Calu3 (cell line): ENCODE data around the gene BBS4. TPM values are rescaled to one million over a fixed set of nuclear protein-coding genes. Genes with fewer than 3 reads are reported as not detected.
A peak's percentile ranks its signal among the peaks of the same experiment; 100 is the strongest.

Source experiments
- BruUV-seq: library from RNA; stranded (reverse); fragments of 400-500 nt; replicated peaks from 2 replicates; lab custom pipeline; 2021; lab: Mats Ljungman, UMichigan
- CTCF ChIA-PET: fragments of 300-600 bp; sonication (Branson Sonifier 250); formaldehyde crosslinking; loops from one replicate; lab custom pipeline; 2022; ENCODE audit warnings: antibody characterized with exemption; lab: Charles Lee
- DNase-seq: peaks from one replicate; pipeline ENCODE4 v3.0.0; 2022
- H3K27ac Mint-ChIP-seq: one replicate; pipeline ENCODE4 v1.8.0; 2022; ENCODE audit warnings: mixed read lengths; ENCODE audit not compliant: unreplicated experiment
- H3K27me3 Mint-ChIP-seq: one replicate; pipeline ENCODE4 v1.8.0; 2022; ENCODE audit warnings: mixed read lengths; ENCODE audit not compliant: unreplicated experiment
- H3K36me3 Mint-ChIP-seq: one replicate; pipeline ENCODE4 v1.8.0; 2022; ENCODE audit warnings: mild to moderate bottlenecking, moderate library complexity, mixed read lengths; ENCODE audit not compliant: insufficient read depth, unreplicated experiment
- H3K4me1 Mint-ChIP-seq: one replicate; pipeline ENCODE4 v1.8.0; 2022; ENCODE audit warnings: mild to moderate bottlenecking, low read depth, mixed read lengths; ENCODE audit not compliant: unreplicated experiment
- H3K4me3 Mint-ChIP-seq: one replicate; pipeline ENCODE4 v1.8.0; 2022; ENCODE audit warnings: mild to moderate bottlenecking, low read depth, moderate library complexity, mixed read lengths; ENCODE audit not compliant: unreplicated experiment
- H3K9me3 Mint-ChIP-seq: one replicate; pipeline ENCODE4 v1.8.0; 2022; ENCODE audit warnings: low read depth, mixed read lengths; ENCODE audit not compliant: unreplicated experiment
- CTCF ChIP-seq: fragments of 200-600 bp; IDR thresholded peaks from one replicate; pipeline ENCODE4 v1.8.0; 2022; ENCODE audit warnings: antibody characterized with exemption; ENCODE audit not compliant: unreplicated experiment
- intact Hi-C: fragments of 100-400 bp; cut with micrococcal nuclease; formaldehyde crosslinking; loops from one replicate; pipeline ENCODE4 v1.10.0; 2022; ENCODE audit not compliant: unreplicated experiment
- total RNA-seq: library from RNA; stranded (reverse); gene quantifications from 2 replicates; pipeline ENCODE4 v1.2.3, GENCODE V29; 2022

Gene BBS4
- total RNA-seq, 1 experiment from 2014 or later, result 23.0 TPM

GRCh38 chr15:72676838-72677237 is 9.2 kb upstream of the BBS4 start:
- Mint-ChIP-seq H3K9me3 (no peaks in the 10 kb centered on the region), H3K27me3 (peaks cover 51% of the 10 kb centered on the region), H3K4me3 (no peak overlapping the region), H3K4me1 (no peaks in the 10 kb centered on the region), H3K36me3 (no peaks in the 10 kb centered on the region), H3K27ac (no peak overlapping the region)
- intact Hi-C loops, result no loop called here
- CTCF ChIA-PET, result interaction anchor here (0.6 kb wide), 1 partner anchor 52 kb away, joined by 6 read pairs; no protein-coding TSS in a partner anchor
- TF ChIP-seq CTCF, result no peak
- no peak for DNase-seq
- BruUV-seq, result no TSS peak

GRCh38 chr15:72680931-72681330 is 5.1 kb upstream of the BBS4 start:
- H3K36me3 Mint-ChIP-seq, result peaks cover 9% of the 10 kb centered on the region
- intact Hi-C loops, result no loop called here
- CTCF ChIA-PET, result interaction anchor here (0.7 kb wide), 1 partner anchor 10 kb away, joined by 3 read pairs; no protein-coding TSS in a partner anchor
- peaks cover 38% of the 10 kb centered on the region for H3K27me3 Mint-ChIP-seq
- no peak for DNase-seq
- H3K4me3 Mint-ChIP-seq, result no peak overlapping the region
- H3K9me3 Mint-ChIP-seq, result no peaks in the 10 kb centered on the region
- no peak overlapping the region for H3K27ac Mint-ChIP-seq
- no TSS peak for BruUV-seq
- TF ChIP-seq CTCF, result no peak
- peaks cover 8% of the 10 kb centered on the region for H3K4me1 Mint-ChIP-seq

- Mint-ChIP-seq H3K4me1 (peaks cover 8% of the 10 kb centered on the region), H3K27me3 (peaks cover 21% of the 10 kb centered on the region)
Measured at GRCh38 chr15:72682772-72683171, 3.2 kb upstream of the BBS4 start.

GRCh38 chr15:72685301-72685924 is 594 bp upstream of the BBS4 start:
- CTCF ChIA-PET, result interaction anchor here (0.5 to 1.5 kb wide), 4 partner anchors 11 to 929 kb away, joined by 3 to 9 read pairs (median 4); no protein-coding TSS in a partner anchor
- no peaks in the 10 kb centered on the region for H3K27me3 Mint-ChIP-seq
- no peaks in the 10 kb centered on the region for H3K9me3 Mint-ChIP-seq
- peaks cover 19% of the 10 kb centered on the region for H3K36me3 Mint-ChIP-seq
- DNase-seq, result no peak
- peaks cover 8% of the 10 kb centered on the region for H3K4me1 Mint-ChIP-seq
- intact Hi-C loops, result no loop called here
- BruUV-seq, result TSS peak; percentile 98
- peak overlapping the region; percentile 94 for H3K27ac Mint-ChIP-seq
- TF ChIP-seq CTCF, result no peak
- peak overlapping the region; percentile 94 for H3K4me3 Mint-ChIP-seq

More at GRCh38 chr15:72682772-72683171, 3.2 kb upstream of the BBS4 start:
- CTCF ChIA-PET, result no interaction called here
- no TSS peak for BruUV-seq
- Mint-ChIP-seq H3K4me3 (no peak overlapping the region), H3K9me3 (no peaks in the 10 kb centered on the region), H3K27ac (no peak overlapping the region), H3K36me3 (peaks cover 19% of the 10 kb centered on the region)
- no peak for DNase-seq
- intact Hi-C loops, result no loop called here
- TF ChIP-seq CTCF, result no peak
